MCF 10A (cell line): Measurements from ENCODE around the gene TNRC18. TPM values are rescaled to one million over a fixed set of nuclear protein-coding genes. Genes with fewer than 3 reads are reported as not detected.
"Not testable (repeated sequence)": the region's sequence is repeated elsewhere in the genome, so short reads cannot be mapped to it uniquely, and the experiment has no call there.

ENCODE experiments used
- BruUV-seq: library from RNA; stranded (reverse); fragments of 400-500 nt; replicated peaks from 2 replicates; lab custom pipeline; 2021; lab: Mats Ljungman, UMichigan
- CTCF ChIA-PET: fragments of 300-600 bp; sonication (Branson Sonifier 250); formaldehyde crosslinking; extraction: SDS; loops from one replicate; lab custom pipeline; 2021; ENCODE audit warnings: antibody characterized with exemption, inconsistent platforms; lab: Yijun Ruan, JAX
- POLR2A ChIA-PET: fragments of 300-600, 350-650 bp; sonication (Branson Sonifier 250); formaldehyde crosslinking; extraction: SDS; loops from one replicate; lab custom pipeline; 2020; ENCODE audit warnings: antibody characterized with exemption, inconsistent platforms; lab: Yijun Ruan, JAX
- DNase-seq: peaks from one replicate; pipeline ENCODE4 v3.0.0-alpha.2; 2018; ENCODE audit not compliant: unreplicated experiment
- H3K27ac Mint-ChIP-seq: one replicate; pipeline ENCODE4 v1.8.0; 2022; ENCODE audit warnings: mild to moderate bottlenecking, low read depth, mixed read lengths; ENCODE audit not compliant: unreplicated experiment
- H3K27me3 Mint-ChIP-seq: one replicate; pipeline ENCODE4 v1.8.0; 2022; ENCODE audit warnings: mixed read lengths; ENCODE audit not compliant: insufficient read depth, unreplicated experiment
- H3K36me3 Mint-ChIP-seq: one replicate; pipeline ENCODE4 v1.8.0; 2022; ENCODE audit warnings: mild to moderate bottlenecking, moderate library complexity, mixed read lengths; ENCODE audit not compliant: insufficient read depth, unreplicated experiment
- H3K4me1 Mint-ChIP-seq: one replicate; pipeline ENCODE4 v1.8.0; 2022; ENCODE audit warnings: mixed read lengths; ENCODE audit not compliant: insufficient read depth, unreplicated experiment
- H3K4me3 Mint-ChIP-seq: one replicate; pipeline ENCODE4 v1.8.0; 2022; ENCODE audit warnings: mild to moderate bottlenecking, moderate library complexity, mixed read lengths; ENCODE audit not compliant: unreplicated experiment
- H3K9me3 Mint-ChIP-seq: one replicate; pipeline ENCODE4 v1.8.0; 2022; ENCODE audit warnings: mixed read lengths; ENCODE audit not compliant: unreplicated experiment
- CTCF ChIP-seq: fragments of 200-600 bp; IDR thresholded peaks from one replicate; pipeline ENCODE4 v1.8.0; 2022; ENCODE audit warnings: antibody characterized with exemption, mild to moderate bottlenecking; ENCODE audit not compliant: unreplicated experiment
- intact Hi-C: fragments of 100-400 bp; cut with micrococcal nuclease; formaldehyde crosslinking; loops from 2 replicates; pipeline ENCODE4 v1.14.1; 2022
- total RNA-seq: library from RNA; stranded (reverse); gene quantifications from 2 replicates; pipeline ENCODE4 v1.2.3, GENCODE V29; 2022

The TNRC18 gene
- total RNA-seq, 1 experiment from 2014 or later: 132 TPM

- no peak overlapping the region for H3K4me3 Mint-ChIP-seq
- no peak for DNase-seq
- POLR2A ChIA-PET: no interaction called here
These were observed 140.0 kb downstream of the TNRC18 start for GRCh38 chr7:5283421-5284303.

GRCh38 chr7:5282543-5283316 lies 140.9 kb downstream of the TNRC18 start, which contains the start of gene SLC29A4:
Gene SLC29A4, plus strand, starts transcription at chr7:5282943. Its CDS starts 4,874 bp downstream, at chr7:5287817.
- H3K9me3 Mint-ChIP-seq: no peaks in the 10 kb centered on the region
- BruUV-seq: no TSS peak
- no peak for TF ChIP-seq CTCF
- H3K27ac Mint-ChIP-seq: no peak within 1 kb of the TSS
- intact Hi-C loops: no loop called here
- CTCF ChIA-PET: no interaction called here
- no peaks in the 10 kb centered on the region for H3K27me3 Mint-ChIP-seq
- H3K4me3 Mint-ChIP-seq: no peak within 1 kb of the TSS
- POLR2A ChIA-PET: no interaction called here
- H3K4me1 Mint-ChIP-seq: no peaks in the 10 kb centered on the region
- no peak for DNase-seq
- H3K36me3 Mint-ChIP-seq: peaks cover 6% of the 10 kb centered on the region

More at GRCh38 chr7:5283421-5284303, 140.0 kb downstream of the TNRC18 start:
- Mint-ChIP-seq H3K27me3 (no peaks in the 10 kb centered on the region), H3K9me3 (no peaks in the 10 kb centered on the region), H3K36me3 (peaks cover 6% of the 10 kb centered on the region), H3K4me1 (no peaks in the 10 kb centered on the region), H3K27ac (no peak overlapping the region)
- no TSS peak for BruUV-seq
- CTCF ChIA-PET: no interaction called here
- TF ChIP-seq CTCF: no peak
- intact Hi-C loops: no loop called here

GRCh38 chr7:5281598-5282500 lies 141.8 kb downstream of the TNRC18 start:
- H3K4me3 Mint-ChIP-seq, intact Hi-C loops, H3K9me3 Mint-ChIP-seq, CTCF ChIA-PET, BruUV-seq, H3K4me1 Mint-ChIP-seq, H3K27ac Mint-ChIP-seq, POLR2A ChIA-PET, H3K27me3 Mint-ChIP-seq, H3K36me3 Mint-ChIP-seq, DNase-seq: not testable (repeated sequence)

GRCh38 chr7:5279734-5280133 lies 143.9 kb downstream of the TNRC18 start:
- no peaks in the 10 kb centered on the region for H3K27me3 Mint-ChIP-seq
- H3K27ac Mint-ChIP-seq: no peak overlapping the region
- H3K4me1 Mint-ChIP-seq: no peaks in the 10 kb centered on the region
- H3K36me3 Mint-ChIP-seq: peaks cover 8% of the 10 kb centered on the region
- TF ChIP-seq CTCF: no peak
- BruUV-seq: no TSS peak
- ChIA-PET CTCF (interaction anchor here (1.5 kb wide), 1 partner anchor 40 kb away, joined by 4 read pairs; no protein-coding TSS in a partner anchor), POLR2A (interaction anchor here (0.6 kb wide), 1 partner anchor 150 kb away, joined by 3 read pairs; no protein-coding TSS in a partner anchor)
- H3K9me3 Mint-ChIP-seq: no peaks in the 10 kb centered on the region
- H3K4me3 Mint-ChIP-seq: no peak overlapping the region
- no peak for DNase-seq
- intact Hi-C loops: no loop called here
